Astrocyte (in vitro differentiated cells and primary cell): ENCODE data around the gene PIGW. TPM values are rescaled to one million over a fixed set of nuclear protein-coding genes. Genes with fewer than 3 reads are reported as not detected.
A peak's percentile ranks its signal among the peaks of the same experiment; 100 is the strongest.

Experiments used
- DNase-seq: peaks from one replicate; pipeline ENCODE4 v3.0.0-alpha.2; 2010; ENCODE audit warnings: low read depth
- FAIRE-seq: peaks from 2 replicates; lab custom pipeline; 2011; peaks lifted over from hg19 to GRCh38; lab: Jason Lieb, UNC
- H2AFZ ChIP-seq: 2 replicates; pipeline ENCODE4 v1.6.0; 2012; ENCODE audit warnings: low read depth, low read length, inconsistent platforms
- H3K27ac ChIP-seq: 2 replicates; pipeline ENCODE4 v1.5.1; 2011; ENCODE audit warnings: low read depth, low read length, inconsistent platforms
- H3K27me3 ChIP-seq: 2 replicates; pipeline ENCODE4 v1.6.0; 2011; ENCODE audit warnings: low read length, inconsistent platforms; ENCODE audit not compliant: insufficient read depth
- H3K36me3 ChIP-seq: 2 replicates; pipeline ENCODE4 v1.5.1; 2011; ENCODE audit warnings: low read length, inconsistent platforms; ENCODE audit not compliant: insufficient read depth
- H3K4me1 ChIP-seq: 2 replicates; pipeline ENCODE4 v1.5.1; 2011; ENCODE audit warnings: low read length, inconsistent platforms; ENCODE audit not compliant: insufficient read depth
- H3K4me2 ChIP-seq: 2 replicates; pipeline ENCODE4 v1.6.0; 2012; ENCODE audit warnings: low read length, inconsistent platforms
- H3K4me3 ChIP-seq: 2 replicates; pipeline ENCODE4 v1.5.1; 2011; ENCODE audit warnings: low read depth, mild to moderate bottlenecking, low read length, inconsistent platforms; ENCODE audit not compliant: insufficient read depth
- H3K79me2 ChIP-seq: 2 replicates; pipeline ENCODE4 v1.6.0; 2012; ENCODE audit warnings: mild to moderate bottlenecking, low read length, inconsistent platforms; ENCODE audit not compliant: insufficient read depth
- H3K9ac ChIP-seq: 2 replicates; pipeline ENCODE4 v1.6.0; 2012; ENCODE audit warnings: mild to moderate bottlenecking, low read length, inconsistent platforms
- H3K9me3 ChIP-seq: 2 replicates; pipeline ENCODE4 v1.5.1; 2012; ENCODE audit warnings: low read depth, mild to moderate bottlenecking, low read length, inconsistent platforms; ENCODE audit not compliant: insufficient read depth
- H4K20me1 ChIP-seq: 2 replicates; pipeline ENCODE4 v1.6.0; 2012; ENCODE audit warnings: low read length, inconsistent platforms; ENCODE audit not compliant: insufficient read depth
- H3K27ac Mint-ChIP-seq: one replicate; pipeline ENCODE4 v1.8.0; 2021; ENCODE audit warnings: mild to moderate bottlenecking, mixed read lengths; ENCODE audit not compliant: unreplicated experiment
- H3K27me3 Mint-ChIP-seq: one replicate; pipeline ENCODE4 v1.8.0; 2021; ENCODE audit warnings: low read depth, mixed read lengths; ENCODE audit not compliant: unreplicated experiment
- H3K36me3 Mint-ChIP-seq: one replicate; pipeline ENCODE4 v1.8.0; 2021; ENCODE audit warnings: low read depth, mixed read lengths; ENCODE audit not compliant: unreplicated experiment
- H3K4me1 Mint-ChIP-seq: one replicate; pipeline ENCODE4 v1.8.0; 2021; ENCODE audit warnings: low read depth, mixed read lengths; ENCODE audit not compliant: unreplicated experiment
- H3K4me3 Mint-ChIP-seq: one replicate; pipeline ENCODE4 v1.8.0; 2021; ENCODE audit warnings: mild to moderate bottlenecking, moderate library complexity, mixed read lengths; ENCODE audit not compliant: unreplicated experiment
- H3K9me3 Mint-ChIP-seq: one replicate; pipeline ENCODE4 v1.8.0; 2021; ENCODE audit warnings: mild to moderate bottlenecking, mixed read lengths; ENCODE audit not compliant: unreplicated experiment
- CTCF ChIP-seq: IDR thresholded peaks from 2 replicates; pipeline ENCODE4 v1.5.1; 2011; ENCODE audit warnings: low read depth, mild to moderate bottlenecking, inconsistent platforms, low read length, moderate library complexity; ENCODE audit not compliant: insufficient read depth
- EZH2 ChIP-seq: IDR thresholded peaks from 2 replicates; pipeline ENCODE4 v1.6.1; 2012; ENCODE audit warnings: mild to moderate bottlenecking, low read length, inconsistent platforms; ENCODE audit not compliant: insufficient read depth
- total RNA-seq: library from RNA; stranded (reverse); gene quantifications from 2 replicates; pipeline ENCODE4 v1.2.1, GENCODE V29; 2021

The PIGW gene
- total RNA-seq, 1 donor from 2014 or later: 8.4 TPM

- Mint-ChIP-seq H3K36me3 (peaks cover 24% of the 10 kb centered on the region), H3K4me3 (no peak overlapping the region), H3K27ac (no peak overlapping the region), H3K27me3 (no peaks in the 10 kb centered on the region), H3K4me1 (peaks cover 12% of the 10 kb centered on the region), H3K9me3 (peaks cover 2% of the 10 kb centered on the region)
- FAIRE-seq (no peak), DNase-seq (peak; percentile 25)
- H3K79me2 ChIP-seq: peaks cover 13% of the 10 kb centered on the region
- H3K27me3 ChIP-seq: no peaks in the 10 kb centered on the region
- H3K4me2 ChIP-seq: no peak overlapping the region
- no peak overlapping the region for H2AFZ ChIP-seq
- no peak overlapping the region for H3K9ac ChIP-seq
- peak overlapping the region; percentile 62 for H3K27ac ChIP-seq
- peaks cover 20% of the 10 kb centered on the region for H4K20me1 ChIP-seq
- no peak for TF ChIP-seq EZH2
- H3K4me1 ChIP-seq: peaks cover 14% of the 10 kb centered on the region
- H3K4me3 ChIP-seq: no peak overlapping the region
- no peaks in the 10 kb centered on the region for H3K9me3 ChIP-seq
- H3K36me3 ChIP-seq: peaks cover 43% of the 10 kb centered on the region
Measured at GRCh38 chr17:36524428-36524876, 10.3 kb upstream of the PIGW start.

GRCh38 chr17:36525113-36525512 is 9.7 kb upstream of the PIGW start:
- Histone ChIP-seq H3K27me3 (no peaks in the 10 kb centered on the region), H2AFZ (no peak overlapping the region), H3K36me3 (peaks cover 41% of the 10 kb centered on the region), H4K20me1 (peaks cover 21% of the 10 kb centered on the region), H3K9me3 (no peaks in the 10 kb centered on the region), H3K9ac (no peak overlapping the region), H3K27ac (peak overlapping the region; percentile 62), H3K79me2 (peaks cover 13% of the 10 kb centered on the region), H3K4me1 (peaks cover 17% of the 10 kb centered on the region), H3K4me2 (no peak overlapping the region), H3K4me3 (no peak overlapping the region)
- DNase-seq: peak; percentile 12
- H3K4me1 Mint-ChIP-seq: peaks cover 12% of the 10 kb centered on the region
- H3K36me3 Mint-ChIP-seq: peaks cover 24% of the 10 kb centered on the region
- TF ChIP-seq EZH2 (no peak), CTCF (no peak)
- no peak for FAIRE-seq
- H3K9me3 Mint-ChIP-seq: peaks cover 2% of the 10 kb centered on the region
- no peak overlapping the region for H3K27ac Mint-ChIP-seq
- no peaks in the 10 kb centered on the region for H3K27me3 Mint-ChIP-seq
- H3K4me3 Mint-ChIP-seq: no peak overlapping the region

GRCh38 chr17:36525888-36526287 is 8.9 kb upstream of the PIGW start:
- peaks cover 2% of the 10 kb centered on the region for H3K9me3 Mint-ChIP-seq
- no peak overlapping the region for H3K4me3 Mint-ChIP-seq
- Histone ChIP-seq H3K9ac (no peak overlapping the region), H3K9me3 (no peaks in the 10 kb centered on the region), H3K4me1 (peaks cover 17% of the 10 kb centered on the region), H4K20me1 (peaks cover 21% of the 10 kb centered on the region), H3K4me3 (no peak overlapping the region), H3K27me3 (no peaks in the 10 kb centered on the region), H3K79me2 (peaks cover 13% of the 10 kb centered on the region), H3K4me2 (no peak overlapping the region), H2AFZ (no peak overlapping the region), H3K36me3 (peaks cover 33% of the 10 kb centered on the region), H3K27ac (no peak overlapping the region)
- no peaks in the 10 kb centered on the region for H3K27me3 Mint-ChIP-seq
- no peak for TF ChIP-seq EZH2
- no peak for TF ChIP-seq CTCF
- peaks cover 24% of the 10 kb centered on the region for H3K36me3 Mint-ChIP-seq
- DNase-seq: no peak
- H3K27ac Mint-ChIP-seq: no peak overlapping the region
- H3K4me1 Mint-ChIP-seq: peaks cover 12% of the 10 kb centered on the region
- no peak for FAIRE-seq
